Keratinocyte (primary cell): Measurements from ENCODE around the gene NAA15.

Source experiments
- EZH2 ChIP-seq: IDR thresholded peaks from one replicate; pipeline ENCODE4 v1.6.1; 2012; ENCODE audit warnings: inconsistent platforms, mild to moderate bottlenecking, low read length, moderate library complexity
- TF ChIP-seq, protein P1 (sequence below), 3 experiments: IDR thresholded peaks in 1 of 3; conservative IDR thresholded peaks in 1 of 3; optimal IDR thresholded peaks in 1 of 3; 2 replicates in 2 of 3; 3 replicates in 1 of 3; pipeline versions ENCODE3 to v1.5.1; 2011; ENCODE audit warnings: low read length in 3 of 3, mild to moderate bottlenecking in 3 of 3, moderate library complexity in 2 of 3, control low read depth in 1 of 3, inconsistent platforms in 1 of 3; ENCODE audit not compliant: insufficient read depth in 2 of 3; ENCODE audit errors: extremely low read depth in 1 of 3

- TF ChIP-seq, protein P1, sequence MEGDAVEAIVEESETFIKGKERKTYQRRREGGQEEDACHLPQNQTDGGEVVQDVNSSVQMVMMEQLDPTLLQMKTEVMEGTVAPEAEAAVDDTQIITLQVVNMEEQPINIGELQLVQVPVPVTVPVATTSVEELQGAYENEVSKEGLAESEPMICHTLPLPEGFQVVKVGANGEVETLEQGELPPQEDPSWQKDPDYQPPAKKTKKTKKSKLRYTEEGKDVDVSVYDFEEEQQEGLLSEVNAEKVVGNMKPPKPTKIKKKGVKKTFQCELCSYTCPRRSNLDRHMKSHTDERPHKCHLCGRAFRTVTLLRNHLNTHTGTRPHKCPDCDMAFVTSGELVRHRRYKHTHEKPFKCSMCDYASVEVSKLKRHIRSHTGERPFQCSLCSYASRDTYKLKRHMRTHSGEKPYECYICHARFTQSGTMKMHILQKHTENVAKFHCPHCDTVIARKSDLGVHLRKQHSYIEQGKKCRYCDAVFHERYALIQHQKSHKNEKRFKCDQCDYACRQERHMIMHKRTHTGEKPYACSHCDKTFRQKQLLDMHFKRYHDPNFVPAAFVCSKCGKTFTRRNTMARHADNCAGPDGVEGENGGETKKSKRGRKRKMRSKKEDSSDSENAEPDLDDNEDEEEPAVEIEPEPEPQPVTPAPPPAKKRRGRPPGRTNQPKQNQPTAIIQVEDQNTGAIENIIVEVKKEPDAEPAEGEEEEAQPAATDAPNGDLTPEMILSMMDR (optimal IDR thresholded peaks at IDR 0.05 in 1 of 3, IDR thresholded peaks at IDR 0.05 in 1 of 3, conservative IDR thresholded peaks at IDR 0.05 in 1 of 3; ENCODE audit: extremely low read depth in 1 of 3, insufficient read depth in 2 of 3, low read length in 3 of 3): no peak
- TF ChIP-seq EZH2: no peak
These were observed 15.1 kb upstream of the NAA15 start for GRCh38 chr4:139286186-139286698.
